IgD-negative memory B cell (primary cell): ENCODE measurements around the gene OR4D6. TPM values are rescaled to one million over a fixed set of nuclear protein-coding genes. Genes with fewer than 3 reads are reported as not detected.

Source experiments
- H3K27ac Mint-ChIP-seq, 3 donors: one replicate each; pipeline ENCODE4 v1.8.0; 2020 to 2022; ENCODE audit warnings: mild to moderate bottlenecking in 3 of 3, mixed read lengths in 3 of 3, moderate library complexity in 1 of 3
- H3K27me3 Mint-ChIP-seq: one replicate; pipeline ENCODE4 v1.8.0; 2021; ENCODE audit warnings: mixed read lengths
- H3K36me3 Mint-ChIP-seq: one replicate; pipeline ENCODE4 v1.8.0; 2020; ENCODE audit warnings: mild to moderate bottlenecking, mixed read lengths
- H3K4me1 Mint-ChIP-seq, 3 donors: one replicate each; pipeline ENCODE4 v1.8.0; 2020 to 2022; ENCODE audit warnings: mixed read lengths in 3 of 3, mild to moderate bottlenecking in 1 of 3
- H3K4me3 Mint-ChIP-seq, 4 donors: one replicate each; pipeline ENCODE4 v1.8.0; 2020 to 2022; ENCODE audit warnings: mild to moderate bottlenecking in 4 of 4, mixed read lengths in 4 of 4, moderate library complexity in 3 of 4
- H3K9me3 Mint-ChIP-seq, 3 donors: one replicate each; pipeline ENCODE4 v1.8.0; 2020 to 2021; ENCODE audit warnings: mixed read lengths in 3 of 3, mild to moderate bottlenecking in 1 of 3
- polyA plus RNA-seq: library from polyadenylated mRNA; unstranded; fragments of 300-500 nt; fragmentation: Illumina TruSeq; gene quantifications from one replicate; pipeline ENCODE4 v1.2.3, GENCODE V29; 2021

Gene OR4D6
- polyA plus RNA-seq, 1 donor from 2014 or later = not detected

DNA sequence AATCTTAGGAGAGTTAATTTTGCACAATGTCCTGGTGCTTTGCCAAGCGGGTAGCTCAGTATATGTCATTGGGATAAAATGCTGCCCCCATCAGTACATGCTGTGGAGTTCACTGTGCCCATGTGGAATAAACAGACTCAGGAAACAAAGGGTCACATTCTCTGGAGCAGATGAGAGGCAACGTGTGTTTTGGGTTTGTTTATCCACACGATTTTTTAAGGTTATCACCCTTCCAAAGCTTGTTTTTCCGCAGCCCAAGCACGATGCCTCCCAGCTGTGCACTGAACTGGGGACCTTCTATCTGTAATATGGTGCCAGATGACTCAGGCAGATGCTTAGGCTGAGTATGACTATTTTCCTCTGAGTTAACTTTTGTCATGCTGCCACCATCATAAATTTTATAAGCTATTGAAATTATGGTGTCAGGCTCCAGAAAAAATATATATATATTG is 6.5 kb downstream of the OR4D6 start:
- H3K9me3 Mint-ChIP-seq = peaks cover 1 to 11% (median 2%) of the 10 kb centered on the region in 3 donors
- no peak overlapping the region for H3K4me3 Mint-ChIP-seq
- H3K4me1 Mint-ChIP-seq = no peaks in the 10 kb centered on the region
- peaks cover 19% of the 10 kb centered on the region for H3K27me3 Mint-ChIP-seq
- no peak overlapping the region for H3K27ac Mint-ChIP-seq
- H3K36me3 Mint-ChIP-seq = no peaks in the 10 kb centered on the region

- H3K9me3 Mint-ChIP-seq = no peaks in the 10 kb centered on the region
- H3K4me3 Mint-ChIP-seq = no peak within 1 kb of the TSS
- peaks cover 2% of the 10 kb centered on the region for H3K27me3 Mint-ChIP-seq
- no peaks in the 10 kb centered on the region for H3K36me3 Mint-ChIP-seq
- no peak within 1 kb of the TSS for H3K27ac Mint-ChIP-seq
- H3K4me1 Mint-ChIP-seq = peaks cover 6 to 7% (median 6%) of the 10 kb centered on the region in 3 donors
These were observed 16.3 kb downstream of the OR4D6 start, which contains the start of gene OR4D10 for GRCh38 chr11:59473015-59473414. OR4D10 (plus strand) TSS chr11:59473315; CDS start chr11:59477430, 4,115 bp downstream.

DNA sequence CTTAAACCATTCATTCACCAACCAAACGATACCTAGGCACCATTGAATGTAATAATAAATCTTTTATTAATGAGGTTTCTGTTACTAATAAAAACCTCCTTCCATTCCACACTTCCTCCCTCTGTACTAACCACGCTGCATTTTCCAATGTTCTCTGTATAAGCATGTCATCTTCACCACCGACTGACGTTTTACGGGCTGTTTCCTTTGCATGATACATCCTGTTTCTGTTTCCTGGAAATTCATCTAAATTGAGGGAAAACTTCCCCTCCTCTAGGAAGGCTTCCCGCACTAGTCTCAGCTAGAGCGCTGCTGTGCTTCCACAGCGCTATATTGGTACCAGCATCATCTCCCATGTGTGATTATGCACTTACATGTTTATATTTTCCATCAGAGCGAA is 18.4 kb downstream of the OR4D6 start:
- H3K4me3 Mint-ChIP-seq = no peak overlapping the region
- no peaks in the 10 kb centered on the region for H3K27me3 Mint-ChIP-seq
- no peaks in the 10 kb centered on the region for H3K9me3 Mint-ChIP-seq
- no peaks in the 10 kb centered on the region for H3K36me3 Mint-ChIP-seq
- H3K4me1 Mint-ChIP-seq = peaks cover 6 to 7% (median 6%) of the 10 kb centered on the region in 3 donors
- no peak overlapping the region for H3K27ac Mint-ChIP-seq

DNA sequence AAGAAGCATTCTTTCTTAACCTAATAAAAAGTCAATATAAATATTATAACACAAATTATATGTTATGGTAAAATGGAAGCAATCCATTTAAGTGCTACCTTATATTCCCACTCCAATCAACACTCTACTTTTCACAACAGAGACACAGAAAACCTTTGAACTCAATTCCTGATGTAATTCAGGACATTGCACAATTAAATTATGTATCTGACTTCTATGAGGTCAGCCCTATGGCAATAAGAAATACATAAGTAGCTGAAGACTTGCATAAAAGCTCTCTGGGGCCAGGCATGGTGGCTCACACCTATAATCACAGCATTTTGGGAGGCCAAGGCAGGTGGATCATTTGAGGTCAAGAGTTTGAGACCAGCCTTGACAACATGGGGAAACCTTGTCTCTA is 23.1 kb downstream of the OR4D6 start:
- H3K4me1 Mint-ChIP-seq = peaks cover 6 to 7% (median 6%) of the 10 kb centered on the region in 3 donors
- H3K27me3 Mint-ChIP-seq = no peaks in the 10 kb centered on the region
- no peaks in the 10 kb centered on the region for H3K36me3 Mint-ChIP-seq

DNA sequence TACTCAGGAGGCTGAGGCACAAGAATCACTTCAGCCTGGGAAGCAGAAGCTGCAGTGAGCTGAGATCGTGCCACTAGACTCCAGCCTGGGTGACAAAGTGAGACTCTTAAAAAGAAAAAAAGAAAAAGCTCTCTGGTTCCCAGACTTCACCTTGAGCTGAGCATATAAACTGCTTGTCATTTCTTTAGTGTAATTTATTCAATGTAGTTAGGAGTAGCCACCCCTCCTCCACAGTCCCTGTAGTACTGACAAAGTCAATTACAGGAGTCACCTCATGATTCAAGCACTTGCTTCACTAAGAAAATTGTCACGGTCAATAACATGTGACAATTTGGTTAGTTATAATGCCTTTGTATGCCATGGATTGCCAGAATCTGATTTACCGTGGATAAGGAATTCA is 23.6 kb downstream of the OR4D6 start:
- peaks cover 6 to 7% (median 6%) of the 10 kb centered on the region in 3 donors for H3K4me1 Mint-ChIP-seq

More for the DNA sequence above, 23.1 kb downstream of the OR4D6 start:
- Mint-ChIP-seq H3K9me3 (no peaks in the 10 kb centered on the region), H3K4me3 (no peak overlapping the region), H3K27ac (no peak overlapping the region)

DNA sequence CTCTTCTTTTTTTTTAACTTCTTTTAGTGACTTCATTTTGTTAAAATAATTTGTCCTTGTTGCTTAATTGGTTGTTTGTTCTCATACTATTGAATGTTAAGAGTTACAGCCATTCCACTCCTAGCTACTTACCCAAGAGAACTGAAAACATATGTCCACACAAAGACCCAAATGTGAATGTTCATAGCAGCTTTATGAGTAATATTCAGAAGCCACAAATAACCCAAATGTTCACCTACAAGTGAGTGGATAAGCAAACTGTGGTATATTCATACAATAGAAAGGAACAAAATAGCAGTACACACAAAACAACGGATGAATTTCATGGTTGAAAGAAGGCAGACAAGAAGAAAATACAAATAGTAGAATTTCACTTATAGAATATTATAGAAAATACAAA is 45.2 kb downstream of the OR4D6 start:
- peaks cover 0 to 3% (median 0%) of the 10 kb centered on the region in 3 donors for H3K4me1 Mint-ChIP-seq

More for the DNA sequence above, 23.6 kb downstream of the OR4D6 start:
- no peaks in the 10 kb centered on the region for H3K27me3 Mint-ChIP-seq
- no peaks in the 10 kb centered on the region for H3K36me3 Mint-ChIP-seq
- H3K4me3 Mint-ChIP-seq = no peak overlapping the region
- no peak overlapping the region for H3K27ac Mint-ChIP-seq
- no peaks in the 10 kb centered on the region for H3K9me3 Mint-ChIP-seq

GRCh38 chr11:59503276-59503675 is 46.5 kb downstream of the OR4D6 start, which contains the start of gene OR4D11:
OR4D11 (plus strand) TSS chr11:59503576; CDS start chr11:59503576, 0 bp downstream.
- H3K27ac Mint-ChIP-seq = no peak within 1 kb of the TSS
- H3K4me1 Mint-ChIP-seq = peaks cover 0 to 3% (median 0%) of the 10 kb centered on the region in 3 donors
- H3K4me3 Mint-ChIP-seq = peak within 1 kb of the TSS in 1 of 4 donors; percentile 22
- peaks cover 11% of the 10 kb centered on the region for H3K27me3 Mint-ChIP-seq
- H3K36me3 Mint-ChIP-seq = peaks cover 3% of the 10 kb centered on the region
- peaks cover 0 to 2% (median 0%) of the 10 kb centered on the region in 3 donors for H3K9me3 Mint-ChIP-seq

More for the DNA sequence above, 45.2 kb downstream of the OR4D6 start:
- peaks cover 13% of the 10 kb centered on the region for H3K27me3 Mint-ChIP-seq
- no peak overlapping the region for H3K27ac Mint-ChIP-seq
- no peak overlapping the region for H3K4me3 Mint-ChIP-seq
- H3K9me3 Mint-ChIP-seq = peaks cover 0 to 3% (median 0%) of the 10 kb centered on the region in 3 donors
- H3K36me3 Mint-ChIP-seq = peaks cover 3% of the 10 kb centered on the region

Other genes starting within 250 kb of the OR4D6 start
- 51.8 TPM for gene MPEG1, start 244.0 kb upstream of the OR4D6 start, polyA plus RNA-seq
- gene OR5AN1, start 98.1 kb upstream of the OR4D6 start, polyA plus RNA-seq = not detected
- gene OR5A2, start 30.5 kb upstream of the OR4D6 start, polyA plus RNA-seq = not detected
- gene OR5A1, start 20.5 kb upstream of the OR4D6 start, polyA plus RNA-seq = not detected
- not detected for gene OR4D10, start 16.4 kb downstream of the OR4D6 start, polyA plus RNA-seq
- not detected for gene OR4D11, start 46.6 kb downstream of the OR4D6 start, polyA plus RNA-seq
- not detected for gene OR4D9, start 54.6 kb downstream of the OR4D6 start, polyA plus RNA-seq
- gene OSBP, start 158.8 kb downstream of the OR4D6 start, polyA plus RNA-seq = 15.3 TPM
- gene PATL1, start 212.1 kb downstream of the OR4D6 start, polyA plus RNA-seq = 6.0 TPM